ENCODE results near the gene TREML4. TPM values are rescaled to one million over a fixed set of nuclear protein-coding genes. Genes with fewer than 3 reads are reported as not detected.

Gene TREML4
- total and polyA plus RNA-seq, 2 of the 4 experiments (the other 2 are of a cell fraction) = not detected

DNA sequence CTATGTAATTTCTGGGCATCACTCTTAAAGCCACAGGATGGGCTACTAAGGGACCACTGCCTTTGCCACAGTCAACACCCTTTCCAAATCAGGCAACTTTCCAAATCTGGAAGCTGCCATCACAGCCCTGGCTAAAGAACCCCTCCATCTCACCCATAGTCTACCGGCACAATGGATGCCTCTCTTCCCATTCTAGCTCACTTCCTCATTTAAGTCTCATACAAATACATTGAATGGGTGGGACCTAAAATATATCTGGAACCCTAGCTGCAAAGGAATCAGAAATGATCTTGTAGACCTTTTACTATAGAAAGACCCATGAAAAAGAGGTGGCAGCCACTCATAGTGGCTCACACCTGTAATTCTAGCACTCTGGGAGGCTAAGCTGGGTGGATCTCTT lies 3.3 kb upstream of the TREML4 start:
- Histone ChIP-seq H3K14ac (replicated peaks; ENCODE audit: low read depth, low read length) (no peak overlapping the region), H3K56ac (ENCODE audit: extremely low read depth, insufficient read depth, low read length) (no peak overlapping the region), H3K9me3 (ENCODE audit: control insufficient read depth, insufficient read depth, low read length) (no peaks in the 10 kb centered on the region), H3K9me1 (ENCODE audit: insufficient read depth, low read length) (no peaks in the 10 kb centered on the region), H2BK15ac (ENCODE audit: low read depth, low read length) (no peak overlapping the region), H4K91ac (ENCODE audit: insufficient read depth, low read depth, low read length) (no peak overlapping the region), H3K9ac (ENCODE audit: low read depth, low read length) (no peak overlapping the region), H3K4ac (ENCODE audit: low read depth, low read length) (no peak overlapping the region), H3K36me3 (ENCODE audit: control insufficient read depth, insufficient read depth, low read length) (no peaks in the 10 kb centered on the region), H3K79me1 (ENCODE audit: low read depth in 1 of 2, low read length in 2 of 2) (no peaks in the 10 kb centered on the region), H4K8ac (ENCODE audit: low read depth in 2 of 2, low read length in 2 of 2) (no peak overlapping the region), H3K27ac (ENCODE audit: insufficient read depth, low read length) (no peak overlapping the region), H3K23ac (ENCODE audit: low read depth, low read length) (no peak overlapping the region), H2AK5ac (ENCODE audit: low read depth, low read length) (no peak overlapping the region), H3K4me2 (ENCODE audit: low read depth, low read length) (no peak overlapping the region), H4K5ac (ENCODE audit: low read depth, low read length) (no peak overlapping the region), H3K18ac (ENCODE audit: low read depth, low read length) (no peak overlapping the region), H4K20me1 (ENCODE audit: insufficient read depth, low read length) (no peaks in the 10 kb centered on the region), H3K27me3 (ENCODE audit: control insufficient read depth, insufficient read depth, low read length) (peaks cover 2% of the 10 kb centered on the region; the same call in 1 of the 2 replicates), H2AFZ (replicated peaks; ENCODE audit: low read length, poor library complexity) (no peak overlapping the region), H2AK9ac (replicated peaks; ENCODE audit: low read depth, low read length, poor library complexity) (no peak overlapping the region), H2BK120ac (ENCODE audit: low read depth, low read length) (no peak overlapping the region), H2BK5ac (ENCODE audit: low read depth, low read length, poor library complexity, severe bottlenecking) (no peak overlapping the region), H3K4me3 (ENCODE audit: insufficient read depth, low read depth, low read length) (no peak overlapping the region), H3K4me1 (ENCODE audit: control insufficient read depth, insufficient read depth, low read length) (no peaks in the 10 kb centered on the region), H2BK20ac (ENCODE audit: low read depth, low read length) (no peak overlapping the region)
- ChIA-PET CTCF (interaction anchor here (0.9 kb wide), 1 partner anchor 12 kb away, joined by 3 read pairs; no protein-coding TSS in a partner anchor), POLR2A (ENCODE audit: unreplicated experiment) (no interaction called here)
- DNase-seq (no peak), ATAC-seq (ENCODE audit: low read depth) (no peak)
- in situ Hi-C loops (cut with MboI; ENCODE audit: low sequenced_read_pairs) = no loop called here
- no CpG with 5 or more reads among the region's 1 CpG for WGBS, 2 experiments (ENCODE audit: extremely low coverage in 2 of 2, insufficient read length in 1 of 2)
- no TSS peak for BruUV-seq (replicated peaks)
- intact Hi-C loops (cut with micrococcal nuclease) = no loop called here
- dilution Hi-C loops (cut with HindIII; ENCODE audit: low sequenced_read_pairs, unreplicated experiment) = no loop called here
- TF ChIP-seq SMC3 (IDR thresholded peaks at IDR 0.05; ENCODE audit: low read depth, low read length) (no peak), NFE2L2 (IDR thresholded peaks at IDR 0.05; ENCODE audit: low read depth, low read length) (no peak), RAD21 (IDR thresholded peaks at IDR 0.05; ENCODE audit: low read length) (no peak), RFX5 (IDR thresholded peaks at IDR 0.05; ENCODE audit: low read depth, low read length) (no peak)
- TF ChIP-seq, protein P1, sequence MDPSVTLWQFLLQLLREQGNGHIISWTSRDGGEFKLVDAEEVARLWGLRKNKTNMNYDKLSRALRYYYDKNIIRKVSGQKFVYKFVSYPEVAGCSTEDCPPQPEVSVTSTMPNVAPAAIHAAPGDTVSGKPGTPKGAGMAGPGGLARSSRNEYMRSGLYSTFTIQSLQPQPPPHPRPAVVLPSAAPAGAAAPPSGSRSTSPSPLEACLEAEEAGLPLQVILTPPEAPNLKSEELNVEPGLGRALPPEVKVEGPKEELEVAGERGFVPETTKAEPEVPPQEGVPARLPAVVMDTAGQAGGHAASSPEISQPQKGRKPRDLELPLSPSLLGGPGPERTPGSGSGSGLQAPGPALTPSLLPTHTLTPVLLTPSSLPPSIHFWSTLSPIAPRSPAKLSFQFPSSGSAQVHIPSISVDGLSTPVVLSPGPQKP (IDR thresholded peaks at IDR 0.05; ENCODE audit: borderline replicate concordance, low read depth, low read length) = no peak
